Hepatocyte (in vitro differentiated cells): ENCODE results near the gene DCTN2. TPM values are rescaled to one million over a fixed set of nuclear protein-coding genes. Genes with fewer than 3 reads are reported as not detected.

Source experiments
- DNase-seq: peaks from one replicate; pipeline ENCODE4 v3.0.0-alpha.2; 2016; ENCODE audit warnings: low spot score
- H2AFZ ChIP-seq: fragments of 200-600 bp; sonication (generic); 2 replicates; pipeline ENCODE4 v1.6.0; 2016; ENCODE audit warnings: antibody characterized with exemption, mild to moderate bottlenecking
- H3K27ac ChIP-seq: fragments of 200-600 bp; sonication (generic); 2 replicates; pipeline ENCODE4 v1.5.1; 2016; ENCODE audit warnings: mild to moderate bottlenecking
- H3K27me3 ChIP-seq: fragments of 200-600 bp; sonication (generic); 2 replicates; pipeline ENCODE4 v1.6.1; 2016
- H3K36me3 ChIP-seq: fragments of 200-600 bp; sonication (generic); replicated peaks from 2 replicates; pipeline ENCODE4 v1.5.1; 2016; ENCODE audit warnings: low read depth; ENCODE audit not compliant: insufficient read depth
- H3K4me1 ChIP-seq: fragments of 200-600 bp; sonication (generic); 2 replicates; pipeline ENCODE4 v1.5.1; 2016; ENCODE audit warnings: mild to moderate bottlenecking, moderate library complexity; ENCODE audit not compliant: insufficient read depth
- H3K4me2 ChIP-seq: fragments of 200-600 bp; sonication (generic); 2 replicates; pipeline ENCODE4 v1.6.0; 2016
- H3K4me3 ChIP-seq: fragments of 200-600 bp; sonication (generic); 2 replicates; pipeline ENCODE4 v1.5.1; 2016; ENCODE audit warnings: mild to moderate bottlenecking
- H3K79me2 ChIP-seq: fragments of 200-600 bp; sonication (generic); 2 replicates; pipeline ENCODE4 v1.6.0; 2017; ENCODE audit warnings: mild to moderate bottlenecking
- H3K9me2 ChIP-seq: fragments of 200-600 bp; sonication (generic); replicated peaks from 2 replicates; pipeline ENCODE4 v1.6.0; 2017; ENCODE audit warnings: mild to moderate bottlenecking; ENCODE audit not compliant: insufficient read depth
- H3K9me3 ChIP-seq: fragments of 200-600 bp; sonication (generic); 2 replicates; pipeline ENCODE4 v1.5.1; 2016; ENCODE audit warnings: low read depth, mild to moderate bottlenecking
- H4K20me1 ChIP-seq: fragments of 200-600 bp; sonication (generic); 2 replicates; pipeline ENCODE4 v1.6.0; 2016; ENCODE audit warnings: mild to moderate bottlenecking; ENCODE audit not compliant: insufficient read depth, poor library complexity, severe bottlenecking
- CTCF ChIP-seq: fragments of 200-600 bp; sonication (generic); IDR thresholded peaks from 2 replicates; pipeline ENCODE4 v1.5.1; 2016; ENCODE audit warnings: antibody characterized with exemption, mild to moderate bottlenecking; ENCODE audit not compliant: poor library complexity
- EZH2 ChIP-seq: fragments of 200-600 bp; sonication (generic); IDR thresholded peaks from 2 replicates; pipeline ENCODE4 v1.6.1; 2016; ENCODE audit warnings: antibody characterized with exemption, mild to moderate bottlenecking, borderline replicate concordance
- EZH2phosphoT487 ChIP-seq: fragments of 200-600 bp; sonication (generic); IDR thresholded peaks from one replicate; pipeline ENCODE4 v1.6.1; 2018; ENCODE audit warnings: antibody characterized with exemption, mild to moderate bottlenecking, low read depth, moderate library complexity; ENCODE audit not compliant: unreplicated experiment, severe bottlenecking
- WGBS: methylation state at CpG from one replicate; pipeline ENCODE4 v1.1.6; 2016; ENCODE audit warnings: low lambda C conversion rate; ENCODE audit errors: missing lambda C conversion rate; 5-methylcytosine and 5-hydroxymethylcytosine counted together
- polyA plus RNA-seq: library from polyadenylated mRNA; unstranded; fragments of >200 nt; fragmentation: Nextera tagmentation; extraction: Ambion mirVana; gene quantifications from 2 replicates; pipeline ENCODE4 v1.2.1, GENCODE V29; 2016
- total RNA-seq: library from RNA; depleted of rRNA; stranded (reverse); fragments of >200 nt; gene quantifications from 2 replicates; pipeline ENCODE4 v1.2.3, GENCODE V29; 2014

DCTN2 gene
- total and polyA plus RNA-seq, 2 experiments from 2014 or later = 110 to 124 TPM

- Histone ChIP-seq H3K36me3 (no peaks in the 10 kb centered on the region), H3K9me3 (no peaks in the 10 kb centered on the region), H3K4me3 (no peak overlapping the region), H2AFZ (no peak overlapping the region), H3K27ac (no peak overlapping the region), H3K4me1 (peaks cover 16% of the 10 kb centered on the region), H3K27me3 (no peaks in the 10 kb centered on the region), H4K20me1 (peaks cover 33% of the 10 kb centered on the region), H3K79me2 (peaks cover 45% of the 10 kb centered on the region), H3K9me2 (no peaks in the 10 kb centered on the region), H3K4me2 (no peak overlapping the region)
- WGBS = 87% methylated on average over 4 of the region's 5 CpGs
- no peak for DNase-seq
- no peak for TF ChIP-seq EZH2
- TF ChIP-seq CTCF = no peak
- no peak for TF ChIP-seq EZH2phosphoT487
Measured at GRCh38 chr12:57527184-57527583, 19.8 kb downstream of the DCTN2 start.

GRCh38 chr12:57526477-57527126 lies 20.4 kb downstream of the DCTN2 start:
- Histone ChIP-seq H3K9me3 (no peaks in the 10 kb centered on the region), H3K4me1 (peaks cover 22% of the 10 kb centered on the region), H3K27me3 (no peaks in the 10 kb centered on the region), H3K36me3 (no peaks in the 10 kb centered on the region), H3K27ac (no peak overlapping the region), H3K4me2 (no peak overlapping the region), H2AFZ (no peak overlapping the region), H3K9me2 (no peaks in the 10 kb centered on the region), H3K4me3 (no peak overlapping the region), H4K20me1 (peaks cover 33% of the 10 kb centered on the region), H3K79me2 (peaks cover 45% of the 10 kb centered on the region)
- TF ChIP-seq EZH2phosphoT487 = no peak
- no peak for TF ChIP-seq CTCF
- no peak for DNase-seq
- WGBS = 94% methylated on average over 3 of the region's 4 CpGs

DNA sequence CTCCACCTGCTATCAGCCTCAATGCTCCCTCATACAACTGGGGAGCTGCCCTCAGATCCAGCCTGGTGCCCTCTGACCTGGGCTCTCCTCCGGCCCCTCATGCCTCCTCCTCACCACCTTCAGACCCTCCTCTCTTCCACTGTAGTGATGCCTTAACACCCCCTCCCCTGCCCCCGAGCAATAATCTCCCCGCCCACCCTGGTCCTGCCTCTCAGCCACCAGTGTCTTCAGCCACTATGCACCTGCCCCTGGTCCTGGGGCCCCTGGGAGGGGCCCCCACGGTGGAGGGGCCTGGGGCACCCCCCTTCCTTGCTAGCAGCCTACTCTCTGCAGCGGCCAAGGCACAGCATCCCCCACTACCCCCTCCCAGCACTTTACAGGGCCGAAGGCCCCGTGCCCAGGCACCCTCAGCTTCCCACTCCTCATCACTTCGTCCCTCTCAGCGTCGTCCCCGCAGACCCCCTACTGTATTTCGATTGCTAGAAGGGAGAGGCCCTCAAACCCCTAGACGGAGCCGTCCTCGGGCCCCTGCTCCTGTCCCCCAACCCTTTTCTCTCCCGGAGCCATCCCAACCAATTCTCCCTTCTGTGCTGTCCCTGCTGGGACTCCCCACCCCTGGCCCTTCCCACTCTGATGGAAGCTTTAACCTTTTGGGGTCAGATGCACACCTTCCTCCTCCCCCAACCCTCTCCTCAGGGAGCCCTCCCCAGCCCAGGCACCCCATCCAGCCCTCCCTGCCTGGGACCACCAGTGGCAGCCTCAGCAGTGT lies 21.2 kb downstream of the DCTN2 start:
- no peaks in the 10 kb centered on the region for H3K36me3 ChIP-seq
- TF ChIP-seq EZH2phosphoT487 = no peak
- no peak for TF ChIP-seq CTCF
- no peak for TF ChIP-seq EZH2
- DNase-seq = no peak
- no peaks in the 10 kb centered on the region for H3K9me3 ChIP-seq
- peaks cover 29% of the 10 kb centered on the region for H3K4me1 ChIP-seq
- H2AFZ ChIP-seq = no peak overlapping the region
- peaks cover 33% of the 10 kb centered on the region for H4K20me1 ChIP-seq
- H3K79me2 ChIP-seq = peaks cover 45% of the 10 kb centered on the region
- no peak overlapping the region for H3K4me3 ChIP-seq
- H3K27ac ChIP-seq = no peak overlapping the region
- 93% methylated on average over 13 of the region's 16 CpGs for WGBS
- no peaks in the 10 kb centered on the region for H3K9me2 ChIP-seq
- no peaks in the 10 kb centered on the region for H3K27me3 ChIP-seq
- peak overlapping the region; percentile 89 for H3K4me2 ChIP-seq
